SK-N-SH (cell line): ENCODE measurements around the gene AUH. TPM values are rescaled to one million over a fixed set of nuclear protein-coding genes. Genes with fewer than 3 reads are reported as not detected.

ENCODE experiments used
- CTCF ChIA-PET: fragments of 300-600, 350-600 bp; formaldehyde crosslinking; extraction: SDS; loops from one replicate; lab custom pipeline; 2021; lab: Yijun Ruan, JAX
- POLR2A ChIA-PET: fragments of 350-600 bp; sonication (Branson Sonifier 250); formaldehyde crosslinking; extraction: SDS; loops from one replicate; lab custom pipeline; 2020; ENCODE audit warnings: antibody characterized with exemption, inconsistent platforms; lab: Yijun Ruan, JAX
- DNase-seq: peaks from one replicate; pipeline ENCODE4 v3.0.0; 2012
- H2AFZ ChIP-seq: fragments of 200-600 bp; sonication (generic); 2 replicates; pipeline ENCODE4 v1.8.1; 2016; ENCODE audit warnings: antibody characterized with exemption, mild to moderate bottlenecking, low read depth
- H3F3A ChIP-seq: fragments of 200-600 bp; sonication (generic); replicated peaks from 2 replicates; pipeline ENCODE3; 2016; ENCODE audit warnings: antibody characterized with exemption, mild to moderate bottlenecking; ENCODE audit not compliant: insufficient read depth
- H3K27ac ChIP-seq, 2 experiments: fragments of 200-500 bp in 1 of 2; fragments of 200-600 bp in 1 of 2; sonication (Bioruptor generic) in 1 of 2; sonication (generic), shearing (Covaris generic) in 1 of 2; 2 replicates each; pipeline versions ENCODE4 v1.5.1 to v1.6.1; 2014 to 2016; ENCODE audit warnings: low read depth in 2 of 2, inconsistent platforms in 1 of 2, low read length in 1 of 2, mild to moderate bottlenecking in 1 of 2, mixed read lengths in 1 of 2
- H3K27me3 ChIP-seq: fragments of 200-600 bp; sonication (generic), shearing (Covaris generic); 2 replicates; pipeline ENCODE4 v1.6.1; 2016; ENCODE audit warnings: mixed run types; ENCODE audit not compliant: insufficient read depth
- H3K36me3 ChIP-seq, 2 experiments: fragments of 200-500 bp in 1 of 2; fragments of 200-600 bp in 1 of 2; sonication (Bioruptor generic) in 1 of 2; sonication (generic) in 1 of 2; replicated peaks in 1 of 2; 2 replicates each; pipeline versions ENCODE3 to v1.5.1; 2014 to 2016; ENCODE audit warnings: low read length in 1 of 2, mild to moderate bottlenecking in 1 of 2; ENCODE audit not compliant: insufficient read depth in 2 of 2, control insufficient read depth in 1 of 2
- H3K4me1 ChIP-seq, 2 experiments: fragments of 200-500 bp in 1 of 2; fragments of 200-600 bp in 1 of 2; sonication (Bioruptor generic) in 1 of 2; sonication (generic), shearing (Covaris generic) in 1 of 2; 2 replicates each; pipeline versions ENCODE4 v1.5.1 to v1.6.1; 2014 to 2016; ENCODE audit warnings: low read depth in 1 of 2, low read length in 1 of 2, mixed run types in 1 of 2; ENCODE audit not compliant: insufficient read depth in 2 of 2, control insufficient read depth in 1 of 2
- H3K4me2 ChIP-seq: fragments of 200-600 bp; sonication (generic), shearing (Covaris generic); 2 replicates; pipeline ENCODE4 v1.6.1; 2017; ENCODE audit warnings: mixed run types
- H3K4me3 ChIP-seq, 2 experiments: fragments of 200-500 bp in 1 of 2; fragments of 200-600 bp in 1 of 2; sonication (Bioruptor generic) in 1 of 2; sonication (generic), shearing (Covaris generic) in 1 of 2; 2 replicates each; pipeline versions ENCODE4 v1.5.1 to v1.8.1; 2014 to 2016; ENCODE audit warnings: low read depth in 2 of 2, inconsistent platforms in 1 of 2, low read length in 1 of 2, mild to moderate bottlenecking in 1 of 2, mixed read lengths in 1 of 2, moderate library complexity in 1 of 2
- H3K79me2 ChIP-seq: fragments of 200-600 bp; sonication (generic); 2 replicates; pipeline ENCODE4 v1.8.1; 2017; ENCODE audit warnings: mild to moderate bottlenecking; ENCODE audit not compliant: insufficient read depth
- H3K9ac ChIP-seq: fragments of 200-600 bp; sonication (generic); 2 replicates; pipeline ENCODE4 v1.6.1; 2017; ENCODE audit warnings: mixed run types
- H3K9me2 ChIP-seq: fragments of 200-600 bp; sonication (generic); 2 replicates; pipeline ENCODE4 v1.6.1; 2017; ENCODE audit warnings: mixed run types
- H3K9me3 ChIP-seq: fragments of 200-600 bp; sonication (generic); 2 replicates; pipeline ENCODE4 v1.6.1; 2017; ENCODE audit warnings: mixed run types, mild to moderate bottlenecking, moderate library complexity
- H4K20me1 ChIP-seq: fragments of 200-600 bp; sonication (generic); 2 replicates; pipeline ENCODE4 v1.6.1; 2017; ENCODE audit warnings: mild to moderate bottlenecking, mixed run types; ENCODE audit not compliant: insufficient read depth
- CHD2 ChIP-seq: fragments of 150-350 bp; IDR thresholded peaks from 2 replicates; pipeline ENCODE4 v1.6.1; 2018; ENCODE audit warnings: low read length; ENCODE audit not compliant: partially characterized antibody
- EP300 ChIP-seq, 2 experiments: IDR thresholded peaks; 2 replicates each; pipeline versions ENCODE4 v1.4.0 to v1.6.1; 2012; ENCODE audit warnings: borderline replicate concordance in 1 of 2, low read depth in 1 of 2, low read length in 1 of 2
- EZH2phosphoT487 ChIP-seq: fragments of 200-600 bp; sonication (generic); IDR thresholded peaks from 2 replicates; pipeline ENCODE4 v1.6.1; 2017; ENCODE audit warnings: low read depth, mixed run types, mild to moderate bottlenecking, antibody characterized with exemption, moderate library complexity, borderline replicate concordance
- FOSL2 ChIP-seq: IDR thresholded peaks from 2 replicates; pipeline ENCODE4 v1.4.0; 2012; ENCODE audit warnings: low read depth, mild to moderate bottlenecking, moderate library complexity, borderline replicate concordance
- FOXJ3 ChIP-seq: sonication (generic); formaldehyde crosslinking; IDR thresholded peaks from 2 replicates; pipeline ENCODE4 v1.5.1; 2020; ENCODE audit warnings: mild to moderate bottlenecking, missing genetic modification reagents
- FOXM1 ChIP-seq: IDR thresholded peaks from 2 replicates; pipeline ENCODE4 v1.4.0; 2012; ENCODE audit warnings: low read depth, mild to moderate bottlenecking
- GABPA ChIP-seq: IDR thresholded peaks from 2 replicates; pipeline ENCODE4 v1.4.0; 2012; ENCODE audit warnings: low read depth, mild to moderate bottlenecking
- GATA2 ChIP-seq: sonication (generic); formaldehyde crosslinking; IDR thresholded peaks from 2 replicates; pipeline ENCODE4 v1.5.0; 2020; ENCODE audit warnings: mild to moderate bottlenecking, missing genetic modification reagents
- MAX ChIP-seq: IDR thresholded peaks from 2 replicates; pipeline ENCODE4 v1.4.0; 2012; ENCODE audit warnings: low read depth
- MEF2A ChIP-seq: IDR thresholded peaks from 2 replicates; pipeline ENCODE4 v1.4.0; 2012; ENCODE audit warnings: low read depth, borderline replicate concordance
- MXI1 ChIP-seq: IDR thresholded peaks from 2 replicates; pipeline ENCODE4 v1.6.1; 2012; ENCODE audit warnings: mild to moderate bottlenecking, low read depth, low read length, improper control_type of control experiment
- NFIC ChIP-seq: IDR thresholded peaks from 2 replicates; pipeline ENCODE4 v1.4.0; 2012; ENCODE audit warnings: borderline replicate concordance
- NRF1 ChIP-seq: IDR thresholded peaks from 2 replicates; pipeline ENCODE4 v1.6.1; 2012; ENCODE audit warnings: low read depth, mild to moderate bottlenecking, low read length
- POLR2AphosphoS5 ChIP-seq: IDR thresholded peaks from 2 replicates; pipeline ENCODE4 v1.6.1; 2012; ENCODE audit warnings: low read depth, low read length
- RAD21 ChIP-seq: IDR thresholded peaks from 2 replicates; pipeline ENCODE4 v1.6.1; 2012; ENCODE audit warnings: mild to moderate bottlenecking, low read length
- REST ChIP-seq: IDR thresholded peaks from 2 replicates; pipeline ENCODE4 v1.6.1; 2012; ENCODE audit warnings: mild to moderate bottlenecking, low read depth, low read length, moderate library complexity
- RFX5 ChIP-seq: IDR thresholded peaks from 2 replicates; pipeline ENCODE4 v1.6.1; 2012; ENCODE audit warnings: mild to moderate bottlenecking, improper control_type of control experiment, low read length
- SIN3A ChIP-seq: IDR thresholded peaks from 2 replicates; pipeline ENCODE4 v1.6.1; 2012; ENCODE audit warnings: low read depth, mild to moderate bottlenecking, low read length, moderate library complexity, borderline replicate concordance
- SMC3 ChIP-seq: IDR thresholded peaks from 2 replicates; pipeline ENCODE4 v1.6.1; 2012; ENCODE audit warnings: low read depth, low read length, improper control_type of control experiment
- TAF1 ChIP-seq: IDR thresholded peaks from 2 replicates; pipeline ENCODE4 v1.6.1; 2012; ENCODE audit warnings: low read depth, mild to moderate bottlenecking, low read length, moderate library complexity, borderline replicate concordance
- TCF12 ChIP-seq: IDR thresholded peaks from 2 replicates; pipeline ENCODE4 v1.4.0; 2012
- TEAD4 ChIP-seq: IDR thresholded peaks from 2 replicates; pipeline ENCODE4 v1.4.0; 2012; ENCODE audit warnings: mild to moderate bottlenecking, borderline replicate concordance; ENCODE audit not compliant: insufficient read depth
- WGBS: methylation state at CpG from one replicate; pipeline ENCODE4 v1.1.6; 2017; ENCODE audit warnings: low lambda C conversion rate; 5-methylcytosine and 5-hydroxymethylcytosine counted together
- polyA plus RNA-seq, 3 experiments: library from polyadenylated mRNA; depleted of rRNA; stranded (reverse); fragments of >200 nt; gene quantifications; 2 replicates each; pipeline ENCODE4 v1.2.3, GENCODE V29; 2012
- TF ChIP-seq, protein P1 (sequence below): fragments of 150-350 bp; IDR thresholded peaks from 2 replicates; pipeline ENCODE4 v1.6.1; 2017; ENCODE audit warnings: antibody characterized with exemption, low read length, low read depth, borderline replicate concordance
- TF ChIP-seq, protein P2 (sequence below): IDR thresholded peaks from 2 replicates; pipeline ENCODE4 v1.4.0; 2012; ENCODE audit warnings: low read depth, borderline replicate concordance
- TF ChIP-seq, protein P3 (sequence below): IDR thresholded peaks from 2 replicates; pipeline ENCODE4; 2012

The AUH gene
- polyA plus RNA-seq, 1 of the 3 experiments (the other 2 are of a cell fraction) = 7.6 TPM

DNA sequence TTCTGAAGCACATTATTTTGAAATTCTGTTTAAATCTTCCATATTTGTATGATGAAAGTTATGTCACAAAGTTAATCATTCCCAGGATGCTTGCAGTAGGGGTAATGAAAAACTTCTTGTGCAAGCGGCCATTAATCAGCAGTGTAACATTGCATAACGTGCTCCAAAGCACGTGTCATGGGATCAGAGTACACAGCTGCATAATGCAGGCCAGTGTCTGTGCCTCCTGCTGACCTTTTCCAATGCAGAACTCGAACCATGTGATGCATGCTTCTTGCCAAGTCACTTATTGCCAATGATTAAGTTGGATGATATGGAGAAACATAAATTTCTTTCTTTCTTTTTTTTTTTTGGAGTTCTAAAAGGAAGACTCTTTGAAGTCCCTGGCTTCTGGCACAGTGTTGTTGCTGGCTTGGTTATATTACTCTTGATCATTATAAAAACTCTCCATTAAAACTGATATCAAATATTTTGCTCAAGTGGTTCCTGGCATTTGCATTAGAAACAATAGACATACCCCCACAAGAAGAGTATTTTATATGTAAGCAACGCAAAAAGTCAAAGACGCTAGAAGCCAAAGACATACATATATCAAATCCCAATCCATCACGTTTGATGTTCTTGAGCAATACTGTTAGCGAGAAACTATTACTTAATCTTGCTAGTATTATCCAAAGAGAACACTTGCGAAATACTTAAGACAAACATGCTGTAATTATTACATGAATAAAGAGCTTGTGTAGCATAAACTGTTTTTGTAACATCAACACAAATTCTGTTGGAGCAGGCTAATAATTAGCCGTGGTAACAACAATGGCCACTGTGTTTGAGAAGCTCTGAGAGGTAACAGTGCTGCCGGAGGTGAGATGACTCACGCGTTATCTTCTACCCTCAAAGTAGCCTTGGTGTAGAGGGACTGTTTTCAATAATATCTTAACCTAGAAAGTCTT is 164.2 kb downstream of the AUH start:
- peaks cover 10% of the 10 kb centered on the region for H3F3A ChIP-seq
- no peak overlapping the region for H3K4me2 ChIP-seq
- no peaks in the 10 kb centered on the region for H3K36me3 ChIP-seq
- WGBS = 42% methylated on average over 12 of the region's 13 CpGs
- no peaks in the 10 kb centered on the region for H3K79me2 ChIP-seq
- no peaks in the 10 kb centered on the region for H3K9me2 ChIP-seq
- ChIA-PET CTCF (no interaction called here), POLR2A (no interaction called here)
- H3K4me3 ChIP-seq = no peak overlapping the region
- H3K9ac ChIP-seq = no peak overlapping the region
- no peak overlapping the region for H2AFZ ChIP-seq
- H3K27ac ChIP-seq = peak overlapping the region in 1 of 2 experiments; percentile 33; a peak in 1 of 4 replicates
- peaks cover 9% of the 10 kb centered on the region; the same call in 1 of the 2 replicates for H3K9me3 ChIP-seq
- peaks cover 3 to 22% of the 10 kb centered on the region in 2 experiments; a peak in 3 of 4 replicates for H3K4me1 ChIP-seq
- no peaks in the 10 kb centered on the region for H3K27me3 ChIP-seq
- no peak for DNase-seq
- H4K20me1 ChIP-seq = no peaks in the 10 kb centered on the region
- peak; percentile 95 for TF ChIP-seq MAX
- no peak for TF ChIP-seq RAD21
- TF ChIP-seq GABPA = no peak
- peak; percentile 83 for TF ChIP-seq TCF12
- TF ChIP-seq FOSL2 = 0 out of 2 replicates have a peak, but pooled peaks have one; percentile 2
- no peak for TF ChIP-seq SIN3A
- TF ChIP-seq NFIC = peak; percentile 66
- TF ChIP-seq MEF2A = no peak
- TF ChIP-seq SMC3 = no peak
- TF ChIP-seq TAF1 = no peak
- TF ChIP-seq, protein P1, sequence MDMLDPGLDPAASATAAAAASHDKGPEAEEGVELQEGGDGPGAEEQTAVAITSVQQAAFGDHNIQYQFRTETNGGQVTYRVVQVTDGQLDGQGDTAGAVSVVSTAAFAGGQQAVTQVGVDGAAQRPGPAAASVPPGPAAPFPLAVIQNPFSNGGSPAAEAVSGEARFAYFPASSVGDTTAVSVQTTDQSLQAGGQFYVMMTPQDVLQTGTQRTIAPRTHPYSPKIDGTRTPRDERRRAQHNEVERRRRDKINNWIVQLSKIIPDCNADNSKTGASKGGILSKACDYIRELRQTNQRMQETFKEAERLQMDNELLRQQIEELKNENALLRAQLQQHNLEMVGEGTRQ = no peak
- no peak for TF ChIP-seq TEAD4
- TF ChIP-seq EP300 (IDR thresholded peaks at IDR 0.05; ENCODE audit: borderline replicate concordance in 1 of 2, low read depth in 1 of 2, low read length in 1 of 2) = peak in 1 of 2 experiments; percentile 3; a peak in 2 of 4 replicates
- no peak for TF ChIP-seq MXI1
- no peak for TF ChIP-seq CHD2
- TF ChIP-seq FOXM1 = no peak
- TF ChIP-seq NRF1 = no peak
- no peak for TF ChIP-seq EZH2phosphoT487
- no peak for TF ChIP-seq REST
- no peak for TF ChIP-seq RFX5
- TF ChIP-seq, protein P2, sequence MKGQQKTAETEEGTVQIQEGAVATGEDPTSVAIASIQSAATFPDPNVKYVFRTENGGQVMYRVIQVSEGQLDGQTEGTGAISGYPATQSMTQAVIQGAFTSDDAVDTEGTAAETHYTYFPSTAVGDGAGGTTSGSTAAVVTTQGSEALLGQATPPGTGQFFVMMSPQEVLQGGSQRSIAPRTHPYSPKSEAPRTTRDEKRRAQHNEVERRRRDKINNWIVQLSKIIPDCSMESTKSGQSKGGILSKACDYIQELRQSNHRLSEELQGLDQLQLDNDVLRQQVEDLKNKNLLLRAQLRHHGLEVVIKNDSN = peak; percentile 77; the same call in 1 of the 2 replicates
- TF ChIP-seq, protein P3, sequence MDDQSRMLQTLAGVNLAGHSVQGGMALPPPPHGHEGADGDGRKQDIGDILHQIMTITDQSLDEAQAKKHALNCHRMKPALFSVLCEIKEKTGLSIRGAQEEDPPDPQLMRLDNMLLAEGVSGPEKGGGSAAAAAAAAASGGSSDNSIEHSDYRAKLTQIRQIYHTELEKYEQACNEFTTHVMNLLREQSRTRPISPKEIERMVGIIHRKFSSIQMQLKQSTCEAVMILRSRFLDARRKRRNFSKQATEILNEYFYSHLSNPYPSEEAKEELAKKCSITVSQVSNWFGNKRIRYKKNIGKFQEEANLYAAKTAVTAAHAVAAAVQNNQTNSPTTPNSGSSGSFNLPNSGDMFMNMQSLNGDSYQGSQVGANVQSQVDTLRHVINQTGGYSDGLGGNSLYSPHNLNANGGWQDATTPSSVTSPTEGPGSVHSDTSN = peak; percentile 77
- TF ChIP-seq GATA2 = no peak
- no peak for TF ChIP-seq FOXJ3 (CRISPR knock-in tag)
- TF ChIP-seq POLR2AphosphoS5 = peak; percentile 62; the same call in 1 of the 2 replicates
